Measurements from ENCODE around the gene TRIM27.

DNA sequence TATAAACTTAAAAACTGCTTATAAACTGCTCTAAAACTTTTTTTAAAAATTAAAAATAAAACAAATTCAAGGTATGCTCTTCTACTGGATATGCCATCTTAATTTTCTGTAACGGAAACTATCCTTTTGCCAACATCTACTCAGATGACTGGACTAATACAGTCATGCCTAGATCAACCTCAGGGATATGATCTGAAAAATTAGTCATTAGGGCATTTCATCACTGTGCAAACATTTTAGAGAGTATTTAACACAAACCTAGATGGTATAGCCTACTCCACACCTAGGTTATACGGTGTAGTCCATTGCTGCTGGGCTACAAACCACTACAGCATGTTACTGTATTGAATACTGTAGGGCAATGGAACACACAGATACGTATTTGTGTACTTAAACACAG lies 64.8 kb downstream of the TRIM27 start:
- no peak for TF ChIP-seq EP300 (IDR thresholded peaks at IDR 0.05)
- TF ChIP-seq POLR2A (IDR thresholded peaks at IDR 0.05): no peak
